PC-3 (cell line): ENCODE data around the gene VWA8. TPM values are rescaled to one million over a fixed set of nuclear protein-coding genes. Genes with fewer than 3 reads are reported as not detected.
A peak's percentile ranks its signal among the peaks of the same experiment; 100 is the strongest.
"Not testable (repeated sequence)": the region's sequence is repeated elsewhere in the genome, so short reads cannot be mapped to it uniquely, and the experiment has no call there.

Source experiments
- ATAC-seq: fragments of 200-7000 bp; cut with Tn5 transposase; 2 replicates; pipeline ENCODE4 v1.9.1; 2020; ENCODE audit warnings: mild to moderate bottlenecking, moderate library complexity
- BruUV-seq: library from RNA; stranded (reverse); fragments of 400-500 nt; replicated peaks from 2 replicates; lab custom pipeline; 2021; lab: Mats Ljungman, UMichigan
- CTCF ChIA-PET: fragments of 300-600 bp; sonication (Branson Sonifier 250); formaldehyde crosslinking; loops from one replicate; lab custom pipeline; 2022; ENCODE audit warnings: antibody characterized with exemption; lab: Charles Lee
- POLR2A ChIA-PET: fragments of 300-600 bp; sonication (Branson Sonifier 250); formaldehyde crosslinking; loops from one replicate; lab custom pipeline; 2022; ENCODE audit warnings: antibody characterized with exemption; ENCODE audit not compliant: unreplicated experiment; lab: Charles Lee
- DNase-seq: peaks from one replicate; pipeline ENCODE4 v3.0.0-alpha.2; 2015
- H2AFZ ChIP-seq: fragments of 300-600 bp; sonication (generic); 2 replicates; pipeline ENCODE4 v1.6.0; 2016; ENCODE audit warnings: antibody characterized with exemption, low read length
- H3F3A ChIP-seq: fragments of 300-600 bp; sonication (generic); one replicate; pipeline ENCODE4 v1.6.0; 2017; ENCODE audit warnings: antibody characterized with exemption, low read length, control low read depth, mild to moderate bottlenecking; ENCODE audit not compliant: unreplicated experiment
- H3K27ac ChIP-seq: fragments of 300-600 bp; sonication (generic); 2 replicates; pipeline ENCODE4 v1.5.1; 2016; ENCODE audit warnings: mild to moderate bottlenecking, low read length
- H3K27me3 ChIP-seq: fragments of 300-600 bp; sonication (generic); 2 replicates; pipeline ENCODE4 v1.6.1; 2016; ENCODE audit warnings: low read length, mixed read lengths
- H3K36me3 ChIP-seq: fragments of 300-600 bp; sonication (generic); 2 replicates; pipeline ENCODE4 v1.6.1; 2016; ENCODE audit warnings: low read depth, mixed run types, low read length, mixed read lengths
- H3K4me1 ChIP-seq: fragments of 300-600 bp; sonication (generic); 2 replicates; pipeline ENCODE4 v1.5.1; 2016; ENCODE audit warnings: low read length; ENCODE audit not compliant: insufficient read depth
- H3K4me2 ChIP-seq: fragments of 300-600 bp; sonication (generic); 2 replicates; pipeline ENCODE4 v1.6.0; 2016; ENCODE audit warnings: low read length
- H3K4me3 ChIP-seq: fragments of 300-600 bp; sonication (generic); 2 replicates; pipeline ENCODE4 v1.5.1; 2016; ENCODE audit warnings: mild to moderate bottlenecking, low read length, mixed read lengths
- H3K79me2 ChIP-seq: fragments of 300-600 bp; sonication (generic); 2 replicates; pipeline ENCODE4 v1.6.1; 2017; ENCODE audit warnings: low read length, mixed read lengths
- H3K9ac ChIP-seq: fragments of 300-600 bp; sonication (generic); 2 replicates; pipeline ENCODE4 v1.6.0; 2016; ENCODE audit warnings: mild to moderate bottlenecking, low read length
- H3K9me2 ChIP-seq: fragments of 300-600 bp; sonication (generic); replicated peaks from 2 replicates; pipeline ENCODE4 v1.6.1; 2016; ENCODE audit warnings: mixed run types, low read length, mixed read lengths
- H3K9me3 ChIP-seq: fragments of 300-600 bp; sonication (generic); 2 replicates; pipeline ENCODE4 v1.6.1; 2016; ENCODE audit warnings: low read length, mixed read lengths
- H4K20me1 ChIP-seq: fragments of 300-600 bp; sonication (generic); 2 replicates; pipeline ENCODE4 v1.6.1; 2016; ENCODE audit warnings: low read length, mixed read lengths
- EZH2 ChIP-seq: fragments of 300-600 bp; sonication (generic); IDR thresholded peaks from one replicate; pipeline ENCODE4 v1.6.1; 2017; ENCODE audit warnings: antibody characterized with exemption, mild to moderate bottlenecking, low read length; ENCODE audit not compliant: unreplicated experiment
- EZH2phosphoT487 ChIP-seq: fragments of 300-600 bp; sonication (generic); IDR thresholded peaks from 2 replicates; pipeline ENCODE4 v1.6.1; 2018; ENCODE audit warnings: mild to moderate bottlenecking, antibody characterized with exemption, low read length, borderline replicate concordance
- intact Hi-C: fragments of 100-400 bp; cut with micrococcal nuclease; formaldehyde crosslinking; loops from 2 replicates; pipeline ENCODE4 v1.9.0; 2023
- total RNA-seq: library from RNA; depleted of rRNA; stranded (reverse); fragments of >200 nt; gene quantifications from 2 replicates; pipeline ENCODE4 v1.2.3, GENCODE V29; 2014
- TF ChIP-seq, protein P1 (sequence below): fragments of 300-600 bp; sonication (generic); conservative IDR thresholded peaks from 2 replicates; pipeline ENCODE4 v1.5.1; 2017; ENCODE audit warnings: antibody characterized with exemption, low read depth, mild to moderate bottlenecking, low read length

Gene VWA8
- total RNA-seq, 1 experiment from 2014 or later = 10.0 TPM

DNA sequence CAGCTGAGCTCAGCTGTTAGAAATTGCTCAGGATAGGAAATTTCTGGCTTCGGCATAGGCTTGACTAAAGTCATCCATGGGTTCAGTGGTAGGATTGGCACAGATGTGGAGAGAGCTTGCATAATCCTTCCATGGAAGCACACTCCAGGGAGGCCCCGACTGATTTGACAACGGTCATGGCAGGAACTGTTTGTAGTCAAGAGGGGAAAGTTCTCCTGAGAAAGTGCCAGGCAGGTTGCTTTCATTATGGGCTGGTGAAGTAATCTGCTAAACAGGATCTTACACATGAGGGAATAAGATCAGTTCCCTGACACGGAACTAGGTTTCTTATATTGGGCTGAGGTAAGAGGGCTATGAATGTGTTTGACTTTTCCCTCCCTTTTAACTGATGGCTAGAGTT is 383.5 kb downstream of the VWA8 start:
- TF ChIP-seq, protein P1, sequence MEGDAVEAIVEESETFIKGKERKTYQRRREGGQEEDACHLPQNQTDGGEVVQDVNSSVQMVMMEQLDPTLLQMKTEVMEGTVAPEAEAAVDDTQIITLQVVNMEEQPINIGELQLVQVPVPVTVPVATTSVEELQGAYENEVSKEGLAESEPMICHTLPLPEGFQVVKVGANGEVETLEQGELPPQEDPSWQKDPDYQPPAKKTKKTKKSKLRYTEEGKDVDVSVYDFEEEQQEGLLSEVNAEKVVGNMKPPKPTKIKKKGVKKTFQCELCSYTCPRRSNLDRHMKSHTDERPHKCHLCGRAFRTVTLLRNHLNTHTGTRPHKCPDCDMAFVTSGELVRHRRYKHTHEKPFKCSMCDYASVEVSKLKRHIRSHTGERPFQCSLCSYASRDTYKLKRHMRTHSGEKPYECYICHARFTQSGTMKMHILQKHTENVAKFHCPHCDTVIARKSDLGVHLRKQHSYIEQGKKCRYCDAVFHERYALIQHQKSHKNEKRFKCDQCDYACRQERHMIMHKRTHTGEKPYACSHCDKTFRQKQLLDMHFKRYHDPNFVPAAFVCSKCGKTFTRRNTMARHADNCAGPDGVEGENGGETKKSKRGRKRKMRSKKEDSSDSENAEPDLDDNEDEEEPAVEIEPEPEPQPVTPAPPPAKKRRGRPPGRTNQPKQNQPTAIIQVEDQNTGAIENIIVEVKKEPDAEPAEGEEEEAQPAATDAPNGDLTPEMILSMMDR = no peak
- no peak for TF ChIP-seq EZH2
- DNase-seq (no peak), ATAC-seq (no peak)
- no peaks in the 10 kb centered on the region for H3K79me2 ChIP-seq
- ChIA-PET CTCF (no interaction called here), POLR2A (no interaction called here)
- H3K4me1 ChIP-seq = no peaks in the 10 kb centered on the region
- intact Hi-C loops = no loop called here
- BruUV-seq = no TSS peak
- no peak overlapping the region for H2AFZ ChIP-seq
- no peaks in the 10 kb centered on the region for H4K20me1 ChIP-seq
- H3K36me3 ChIP-seq = no peaks in the 10 kb centered on the region
- no peaks in the 10 kb centered on the region for H3F3A ChIP-seq
- no peak overlapping the region for H3K4me3 ChIP-seq
- no peaks in the 10 kb centered on the region for H3K9me3 ChIP-seq
- no peak overlapping the region for H3K9ac ChIP-seq
- no peaks in the 10 kb centered on the region for H3K27me3 ChIP-seq
- H3K27ac ChIP-seq = no peak overlapping the region
- no peaks in the 10 kb centered on the region for H3K9me2 ChIP-seq
- H3K4me2 ChIP-seq = no peak overlapping the region

DNA sequence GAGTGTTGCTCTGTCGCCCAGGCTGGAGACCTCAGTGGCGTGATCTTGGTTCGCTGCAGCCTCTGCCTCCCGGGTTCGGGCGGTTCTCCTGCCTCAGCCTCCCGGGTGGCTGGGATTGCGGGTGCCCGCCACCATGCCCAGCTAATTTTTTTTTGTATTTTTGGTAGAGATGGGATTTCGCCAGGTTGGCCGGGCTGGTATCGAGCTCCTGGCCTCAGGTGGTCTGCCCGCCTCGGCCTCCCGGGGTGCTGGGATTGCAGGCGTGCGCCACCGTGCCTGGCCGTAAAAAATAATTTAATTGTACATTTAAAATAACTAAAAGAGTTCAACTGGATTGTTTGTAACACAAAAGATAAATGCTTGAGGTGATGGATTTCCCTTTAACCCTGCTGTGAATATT is 387.3 kb downstream of the VWA8 start:
- H3K27ac ChIP-seq, H3K9me3 ChIP-seq, H3K4me3 ChIP-seq, H3K27me3 ChIP-seq, H3K9ac ChIP-seq, H3K4me1 ChIP-seq, DNase-seq, intact Hi-C loops, H3K36me3 ChIP-seq, H3K9me2 ChIP-seq, H4K20me1 ChIP-seq, H3K79me2 ChIP-seq, H2AFZ ChIP-seq, H3K4me2 ChIP-seq, ATAC-seq, BruUV-seq, H3F3A ChIP-seq, POLR2A ChIA-PET, CTCF ChIA-PET: not testable (repeated sequence)

DNA sequence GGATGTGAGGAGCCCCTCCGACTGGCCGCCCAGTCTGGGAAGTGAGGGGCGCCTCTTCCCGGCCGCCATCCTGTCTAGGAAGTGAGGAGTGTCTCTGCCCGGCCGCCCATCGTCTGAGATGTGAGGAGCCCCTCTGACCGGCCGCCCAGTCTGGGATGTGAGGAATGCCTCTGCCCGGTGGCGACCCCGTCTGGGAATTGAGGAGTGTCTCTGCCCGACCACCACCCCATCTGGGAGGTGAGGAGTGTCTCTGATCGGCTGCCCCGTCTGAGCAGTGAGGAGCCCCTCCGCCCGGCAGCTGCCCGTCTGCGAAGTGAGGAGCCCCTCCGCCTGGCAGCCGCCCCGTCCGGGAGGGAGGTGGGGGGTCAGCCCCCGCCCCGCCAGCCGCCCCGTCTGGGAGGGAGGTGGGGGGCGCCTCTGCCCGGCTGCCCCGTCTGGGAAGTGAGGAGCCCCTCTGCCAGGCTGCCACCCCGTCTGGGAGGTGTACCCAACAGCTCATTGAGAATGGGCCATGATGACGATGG is 389.0 kb downstream of the VWA8 start:
- DNase-seq, BruUV-seq, H3K9me3 ChIP-seq, POLR2A ChIA-PET, H3K4me1 ChIP-seq, H2AFZ ChIP-seq, H3K9ac ChIP-seq, H3K4me3 ChIP-seq, H4K20me1 ChIP-seq, H3K36me3 ChIP-seq, H3K79me2 ChIP-seq, H3K27me3 ChIP-seq, H3K9me2 ChIP-seq, CTCF ChIA-PET, H3K4me2 ChIP-seq, intact Hi-C loops, H3K27ac ChIP-seq, H3F3A ChIP-seq, ATAC-seq: not testable (repeated sequence)

DNA sequence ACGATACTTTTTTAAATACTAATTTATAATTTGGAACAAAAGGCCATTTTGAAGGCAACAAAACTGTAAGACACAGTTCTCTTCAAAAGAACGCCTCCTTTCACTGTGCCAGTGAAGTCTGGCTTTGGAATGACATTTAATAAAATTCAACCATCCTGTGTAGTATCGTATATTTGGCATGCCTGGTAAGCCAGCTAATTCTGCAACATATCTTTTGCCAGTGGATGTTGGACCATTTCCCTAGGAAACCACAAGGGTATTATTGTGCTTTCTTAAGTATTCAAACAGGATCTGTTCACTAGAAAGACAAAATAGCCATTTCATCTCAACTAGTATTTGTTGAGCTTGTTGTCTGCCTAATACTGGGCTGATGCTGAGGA is 391.9 kb downstream of the VWA8 start:
- no peak overlapping the region for H2AFZ ChIP-seq
- no peak overlapping the region for H3K4me3 ChIP-seq
- no peaks in the 10 kb centered on the region for H3K9me3 ChIP-seq
- ChIA-PET POLR2A (interaction anchor here (0.6 to 0.8 kb wide), 2 partner anchors 84 to 171 kb away, joined by 4 to 5 read pairs; no protein-coding TSS in a partner anchor), CTCF (interaction anchor here (1.4 kb wide), 1 partner anchor 79 kb away, joined by 8 read pairs; no protein-coding TSS in a partner anchor)
- H4K20me1 ChIP-seq = no peaks in the 10 kb centered on the region
- peak; percentile 63 for ATAC-seq
- H3K27ac ChIP-seq = no peak overlapping the region
- H3K4me1 ChIP-seq = peaks cover under 1% of the 10 kb centered on the region; the same call in 1 of the 2 replicates
- TF ChIP-seq EZH2phosphoT487 = no peak
- TF ChIP-seq EZH2 = no peak
- TF ChIP-seq, protein P1 = no peak
- DNase-seq = no peak
- H3K9me2 ChIP-seq = no peaks in the 10 kb centered on the region
- H3F3A ChIP-seq = no peaks in the 10 kb centered on the region
- BruUV-seq = no TSS peak
- H3K36me3 ChIP-seq = 0 out of 2 replicates have a peak, but pooled peaks cover 3% of the 10 kb centered on the region
- no peak overlapping the region for H3K4me2 ChIP-seq
- intact Hi-C loops = no loop called here
- no peaks in the 10 kb centered on the region for H3K27me3 ChIP-seq
- H3K9ac ChIP-seq = no peak overlapping the region
- no peaks in the 10 kb centered on the region for H3K79me2 ChIP-seq
